ENCODE data around the gene CEP126.
"Not testable (repeated sequence)": the region's sequence is repeated elsewhere in the genome, so short reads cannot be mapped to it uniquely, and the experiment has no call there.

CEP126 gene

DNA sequence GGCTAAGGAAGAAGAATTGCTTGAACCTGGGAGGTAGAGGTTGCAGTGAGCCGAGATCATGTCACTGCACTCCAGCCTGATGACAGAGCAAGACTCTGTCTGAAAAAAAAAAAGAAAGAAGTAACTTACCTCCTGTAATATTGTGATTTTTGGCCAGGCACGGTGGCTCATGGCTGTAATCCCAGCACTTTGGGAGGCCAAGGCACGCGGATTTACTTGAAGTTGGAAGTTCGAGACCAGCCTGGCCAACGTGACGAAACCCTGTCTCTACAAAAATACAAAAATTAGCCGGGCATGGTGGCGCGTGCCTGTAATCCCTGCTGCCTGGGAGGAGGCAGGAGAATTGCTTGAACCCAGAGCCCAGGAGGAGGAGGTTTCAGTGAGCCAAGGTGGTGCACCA, 49.4 kb downstream of the CEP126 start:
- not testable (repeated sequence) for H3K27ac Mint-ChIP-seq, H3K4me1 Mint-ChIP-seq, H3K36me3 Mint-ChIP-seq, H3K27me3 Mint-ChIP-seq, DNase-seq, H3K9me3 Mint-ChIP-seq, H3K4me3 Mint-ChIP-seq
- CTCF ChIA-PET = interaction anchor here (1.0 kb wide), 1 partner anchor 10 kb away, joined by 4 read pairs; no protein-coding TSS in a partner anchor

GRCh38 chr11:101974255-101974654, 59.4 kb downstream of the CEP126 start:
- Mint-ChIP-seq H3K9me3 (no peaks in the 10 kb centered on the region), H3K4me1 (no peaks in the 10 kb centered on the region), H3K27me3 (no peaks in the 10 kb centered on the region), H3K4me3 (no peak overlapping the region), H3K27ac (no peak overlapping the region), H3K36me3 (no peaks in the 10 kb centered on the region)
- DNase-seq = no peak
- CTCF ChIA-PET = interaction anchor here (0.8 kb wide), 1 partner anchor 9 kb away, joined by 4 read pairs; no protein-coding TSS in a partner anchor

DNA sequence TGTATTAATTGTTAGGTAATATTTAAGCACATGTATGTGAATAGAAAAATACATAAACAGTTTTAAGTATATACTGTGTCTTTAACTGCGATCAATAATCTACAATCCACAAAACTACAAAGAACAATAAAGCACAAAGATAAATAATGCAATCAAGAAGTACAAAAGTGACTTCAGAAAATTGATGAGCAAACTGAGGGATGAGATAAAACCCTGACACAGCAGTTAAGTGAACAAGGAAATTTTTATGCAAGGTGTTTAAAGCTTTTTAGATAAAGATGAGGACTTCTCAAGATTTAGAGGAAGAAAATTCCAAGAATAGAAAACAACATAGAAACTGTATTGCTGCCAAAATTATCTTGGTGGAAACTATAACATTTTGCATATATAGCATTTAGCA, 60.0 kb downstream of the CEP126 start:
- H3K36me3 Mint-ChIP-seq = no peaks in the 10 kb centered on the region
- H3K27ac Mint-ChIP-seq = no peak overlapping the region
- no peaks in the 10 kb centered on the region for H3K9me3 Mint-ChIP-seq
- CTCF ChIA-PET = interaction anchor here (0.8 to 0.9 kb wide), 2 partner anchors 10 to 114 kb away, joined by 4 read pairs; no protein-coding TSS in a partner anchor
- H3K27me3 Mint-ChIP-seq = no peaks in the 10 kb centered on the region
- H3K4me1 Mint-ChIP-seq = no peaks in the 10 kb centered on the region
- H3K4me3 Mint-ChIP-seq = no peak overlapping the region
- DNase-seq = no peak

GRCh38 chr11:101975734-101976133, 60.9 kb downstream of the CEP126 start:
- CTCF ChIA-PET = interaction anchor here (0.9 kb wide), 1 partner anchor 115 kb away, joined by 4 read pairs; no protein-coding TSS in a partner anchor
- Mint-ChIP-seq H3K9me3 (no peaks in the 10 kb centered on the region), H3K36me3 (no peaks in the 10 kb centered on the region), H3K4me1 (no peaks in the 10 kb centered on the region), H3K4me3 (no peak overlapping the region), H3K27ac (no peak overlapping the region), H3K27me3 (no peaks in the 10 kb centered on the region)
- no peak for DNase-seq

DNA sequence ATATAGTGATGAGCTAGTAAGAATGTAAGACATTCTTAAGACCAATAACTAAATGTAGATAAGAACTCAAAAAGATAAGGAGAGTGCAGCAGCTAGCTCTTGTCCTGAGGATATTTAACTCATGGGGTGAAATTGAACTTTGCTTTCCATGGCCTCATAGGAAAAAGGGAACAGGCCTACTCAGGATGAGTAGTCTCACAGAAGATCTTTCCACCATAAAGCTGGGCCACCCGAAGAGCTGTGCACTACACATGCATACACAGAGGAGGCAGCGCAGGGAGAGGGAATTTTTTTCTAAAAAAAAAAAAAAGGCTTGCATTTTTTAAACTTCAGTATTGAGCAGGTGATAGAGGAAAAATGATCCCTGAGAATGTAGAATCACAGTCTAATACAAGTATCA, 72.6 kb downstream of the CEP126 start:
- CTCF ChIA-PET = no interaction called here
- H3K27me3 Mint-ChIP-seq = no peaks in the 10 kb centered on the region
- no peaks in the 10 kb centered on the region for H3K36me3 Mint-ChIP-seq
- no peak overlapping the region for H3K27ac Mint-ChIP-seq
- DNase-seq = no peak
- H3K4me1 Mint-ChIP-seq = no peaks in the 10 kb centered on the region
- H3K9me3 Mint-ChIP-seq = no peaks in the 10 kb centered on the region
- H3K4me3 Mint-ChIP-seq = no peak overlapping the region

DNA sequence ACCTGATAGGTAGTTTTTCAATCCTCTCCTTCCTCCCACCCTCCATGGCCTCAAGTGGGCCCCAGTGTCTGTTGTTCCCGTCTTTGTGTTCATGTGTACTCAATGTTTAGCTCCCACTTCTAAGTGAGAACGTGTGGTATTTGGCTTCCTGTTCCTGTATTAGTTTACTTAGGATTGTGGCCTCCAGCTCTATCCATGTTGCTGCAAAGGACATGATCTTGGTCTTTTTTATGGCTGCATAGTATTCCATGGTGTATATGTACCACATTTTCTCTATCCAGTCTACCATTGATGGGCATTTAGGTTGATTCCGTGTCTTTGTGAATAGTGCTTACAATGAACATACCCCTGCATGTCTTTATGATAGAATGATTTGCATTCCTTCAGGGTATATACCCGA, 78.4 kb downstream of the CEP126 start:
- no peak for DNase-seq
- CTCF ChIA-PET = interaction anchor here (0.9 kb wide), 1 partner anchor 15 kb away, joined by 3 read pairs; no protein-coding TSS in a partner anchor
- no peaks in the 10 kb centered on the region for H3K36me3 Mint-ChIP-seq
- H3K27me3 Mint-ChIP-seq = no peaks in the 10 kb centered on the region
- no peaks in the 10 kb centered on the region for H3K9me3 Mint-ChIP-seq
- H3K4me1 Mint-ChIP-seq = no peaks in the 10 kb centered on the region
- no peak overlapping the region for H3K4me3 Mint-ChIP-seq
- no peak overlapping the region for H3K27ac Mint-ChIP-seq

- H3K27me3 Mint-ChIP-seq, DNase-seq, H3K36me3 Mint-ChIP-seq, H3K4me1 Mint-ChIP-seq, H3K4me3 Mint-ChIP-seq, H3K9me3 Mint-ChIP-seq, CTCF ChIA-PET, H3K27ac Mint-ChIP-seq: not testable (repeated sequence)
Observed at GRCh38 chr11:101994052-101994469, 79.3 kb downstream of the CEP126 start.

DNA sequence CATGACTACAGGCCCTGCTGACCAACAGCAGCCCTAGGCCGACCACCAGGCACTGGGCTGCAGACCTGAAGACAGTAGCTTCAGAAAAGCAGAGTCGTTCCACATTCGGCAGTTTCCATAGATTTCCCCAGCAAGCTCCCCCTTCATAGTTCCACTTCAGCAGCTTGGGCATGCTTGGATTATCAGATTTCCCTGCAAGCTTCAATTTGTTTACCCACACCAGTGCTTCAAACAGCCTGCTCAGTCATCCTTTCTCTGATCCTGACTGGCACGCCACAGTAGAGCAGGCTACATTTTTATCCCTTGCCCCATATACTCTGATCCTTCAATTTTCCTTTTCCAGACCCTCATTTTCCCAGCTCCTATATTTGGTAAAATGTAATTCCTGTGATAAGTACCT, 81.3 kb downstream of the CEP126 start:
- Mint-ChIP-seq H3K27ac (no peak overlapping the region), H3K4me3 (no peak overlapping the region), H3K36me3 (no peaks in the 10 kb centered on the region), H3K4me1 (no peaks in the 10 kb centered on the region), H3K27me3 (no peaks in the 10 kb centered on the region), H3K9me3 (no peaks in the 10 kb centered on the region)
- CTCF ChIA-PET = interaction anchor here (1.1 to 1.5 kb wide), 2 partner anchors 10 to 12 kb away, joined by 5 to 6 read pairs; no protein-coding TSS in a partner anchor
- DNase-seq = no peak

- Mint-ChIP-seq H3K4me1 (peaks cover 2% of the 10 kb centered on the region), H3K27ac (no peak overlapping the region), H3K27me3 (no peaks in the 10 kb centered on the region), H3K36me3 (no peaks in the 10 kb centered on the region), H3K4me3 (no peak overlapping the region), H3K9me3 (no peaks in the 10 kb centered on the region)
- CTCF ChIA-PET = interaction anchor here (0.7 kb wide), 1 partner anchor 114 kb away, joined by 3 read pairs; no protein-coding TSS in a partner anchor
- DNase-seq = no peak
Observed at GRCh38 chr11:102001657-102002338, 87.0 kb downstream of the CEP126 start.

DNA sequence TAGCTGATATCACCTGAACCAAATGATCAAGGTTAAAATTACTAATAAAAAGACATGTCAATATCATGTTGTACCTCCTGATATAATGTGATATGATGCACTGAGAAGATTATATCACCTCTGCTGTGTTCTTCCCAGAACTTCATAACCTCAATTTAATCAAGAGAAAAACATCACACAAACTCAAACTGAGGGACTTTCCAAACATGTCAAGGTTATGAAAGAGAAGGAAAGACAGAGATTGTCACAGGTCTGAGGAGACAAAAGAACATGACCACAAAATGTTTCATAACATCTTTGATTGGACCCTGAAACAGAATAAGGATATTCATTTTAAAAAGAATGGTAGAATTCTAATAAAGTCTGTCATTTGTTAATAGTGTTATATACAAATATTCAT, 89.4 kb downstream of the CEP126 start:
- Mint-ChIP-seq H3K9me3 (no peaks in the 10 kb centered on the region), H3K36me3 (no peaks in the 10 kb centered on the region), H3K27me3 (no peaks in the 10 kb centered on the region), H3K4me3 (no peak overlapping the region), H3K27ac (no peak overlapping the region), H3K4me1 (peaks cover 2% of the 10 kb centered on the region)
- CTCF ChIA-PET = interaction anchor here (1.1 kb wide), 1 partner anchor 89 kb away, joined by 3 read pairs; no protein-coding TSS in a partner anchor
- no peak for DNase-seq

DNA sequence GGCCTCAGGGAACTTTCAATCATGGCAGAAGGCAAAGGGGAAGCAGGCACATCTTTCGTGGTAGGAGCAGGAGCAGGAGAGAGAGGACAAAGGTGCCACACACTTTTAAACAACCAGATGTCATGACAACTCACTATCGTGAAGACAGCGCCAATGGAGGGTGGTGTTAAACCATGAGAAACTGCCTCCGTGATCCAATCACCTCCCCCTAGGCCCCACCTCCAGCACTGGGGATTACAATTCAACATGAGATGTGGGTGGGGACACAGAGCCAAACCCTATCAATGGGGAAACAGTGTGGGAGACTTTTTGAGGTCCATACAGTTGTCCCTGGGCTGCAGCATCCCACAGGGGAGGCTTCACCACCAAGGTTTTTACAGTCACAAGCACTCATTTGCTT, 90.5 kb downstream of the CEP126 start:
- CTCF ChIA-PET = interaction anchor here (2.8 to 4.8 kb wide), 2 partner anchors 89 to 144 kb away, joined by 6 to 116 read pairs; partner anchors contain the start of gene ANGPTL5
- H3K4me1 Mint-ChIP-seq = peaks cover 2% of the 10 kb centered on the region
- H3K4me3 Mint-ChIP-seq = no peak overlapping the region
- no peaks in the 10 kb centered on the region for H3K9me3 Mint-ChIP-seq
- H3K27me3 Mint-ChIP-seq = peaks cover 4% of the 10 kb centered on the region
- H3K27ac Mint-ChIP-seq = no peak overlapping the region
- DNase-seq = no peak
- no peaks in the 10 kb centered on the region for H3K36me3 Mint-ChIP-seq

GRCh38 chr11:102006835-102007566, 92.2 kb downstream of the CEP126 start:
- no peak overlapping the region for H3K27ac Mint-ChIP-seq
- no peak overlapping the region for H3K4me3 Mint-ChIP-seq
- no peak for DNase-seq
- H3K4me1 Mint-ChIP-seq = peaks cover 2% of the 10 kb centered on the region
- H3K27me3 Mint-ChIP-seq = peaks cover 16% of the 10 kb centered on the region
- CTCF ChIA-PET = interaction anchor here (0.6 to 4.8 kb wide), 12 partner anchors 8 to 606 kb away, joined by 3 to 116 read pairs (median 4); partner anchors contain the start of genes ANGPTL5 and CEP126
- H3K36me3 Mint-ChIP-seq = no peaks in the 10 kb centered on the region
- H3K9me3 Mint-ChIP-seq = no peaks in the 10 kb centered on the region

- H3K9me3 Mint-ChIP-seq = no peaks in the 10 kb centered on the region
- H3K4me3 Mint-ChIP-seq = no peak overlapping the region
- CTCF ChIA-PET = interaction anchor here (0.7 to 4.8 kb wide), 15 partner anchors 9 to 336 kb away, joined by 3 to 116 read pairs (median 5); partner anchors contain the start of genes ANGPTL5 and CEP126
- H3K27me3 Mint-ChIP-seq = peaks cover 21% of the 10 kb centered on the region
- H3K36me3 Mint-ChIP-seq = no peaks in the 10 kb centered on the region
- H3K27ac Mint-ChIP-seq = no peak overlapping the region
- H3K4me1 Mint-ChIP-seq = peaks cover 2% of the 10 kb centered on the region
- DNase-seq = no peak
Observed at GRCh38 chr11:102007567-102008437, 93.0 kb downstream of the CEP126 start.

Data from activated naive CD4-positive, alpha-beta T cell treated with anti-CD3 and anti-CD28 coated beads, Interleukin-2, amount 10 ng/mL, durations not matched to agents 7 days and 5 days (primary cell).